Hematopoietic multipotent progenitor cell treated with erythropoietin and hydrocortisone succinate and interleukin-3 and kit ligand, for 8 days (in vitro differentiated cells): ENCODE results near the gene GSC2.

Experiments
- DNase-seq: peaks from one replicate; pipeline ENCODE4 v3.0.0-alpha.2; 2015

GSC2 gene

DNA sequence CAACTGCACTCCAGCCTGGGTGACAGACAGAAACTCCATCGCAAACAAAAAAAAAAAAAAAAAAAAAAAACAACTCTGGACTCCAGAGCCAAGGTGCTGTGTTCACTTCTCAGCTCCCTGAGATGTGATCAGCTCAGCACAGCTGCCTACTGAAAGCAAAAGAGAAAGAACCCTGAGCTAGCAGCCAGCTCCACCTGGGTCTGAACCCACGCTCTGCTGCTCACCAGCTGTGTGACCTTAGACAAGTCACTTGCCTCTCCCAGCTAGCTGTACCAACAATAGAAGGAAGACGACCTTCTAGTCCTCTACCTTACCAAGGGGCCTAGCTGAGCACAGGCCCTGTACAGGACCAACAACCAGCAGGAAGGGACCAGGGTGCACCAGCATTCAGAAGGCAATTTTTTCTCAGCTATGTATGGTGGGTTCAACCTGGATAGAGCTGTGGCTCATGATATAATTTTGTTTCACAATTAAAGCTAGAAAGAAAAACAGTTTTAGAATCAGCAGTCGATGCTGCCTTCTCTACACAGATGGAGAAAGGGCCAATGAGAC lies 31.7 kb downstream of the GSC2 start:
- no peak for DNase-seq

GRCh38 chr22:19117111-19117512 lies 33.0 kb downstream of the GSC2 start:
- no peak for DNase-seq

GRCh38 chr22:19115628-19116027 lies 34.5 kb downstream of the GSC2 start:
- DNase-seq: peak; percentile 51

DNA sequence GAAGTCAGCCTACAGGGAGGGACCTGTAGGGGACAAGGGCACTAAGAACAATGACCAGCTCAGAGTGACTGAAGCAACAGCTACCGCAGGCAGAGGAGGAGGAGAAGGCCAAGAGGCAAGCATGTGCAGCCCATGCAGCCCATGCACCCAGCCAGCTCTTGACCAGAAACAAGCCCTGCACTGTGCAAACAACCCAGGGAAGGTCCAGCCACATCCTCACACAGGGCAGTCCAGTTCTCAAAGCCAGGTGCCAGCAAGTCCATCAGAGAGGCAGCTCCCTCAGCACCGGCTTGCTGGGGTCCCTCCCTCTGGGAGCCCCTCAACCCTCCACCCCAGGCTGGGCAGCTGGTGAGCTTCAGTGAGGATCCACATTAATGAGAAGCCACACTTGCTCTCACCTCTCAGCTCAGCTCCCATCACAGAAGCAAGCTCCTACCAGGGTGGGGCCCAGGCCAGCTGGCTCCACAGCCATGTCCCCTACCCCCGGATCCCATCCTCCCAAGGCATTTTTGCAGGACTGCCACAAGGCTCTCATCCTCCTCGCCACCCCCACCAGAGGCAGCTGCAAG lies 35.0 kb downstream of the GSC2 start:
- DNase-seq: no peak

DNA sequence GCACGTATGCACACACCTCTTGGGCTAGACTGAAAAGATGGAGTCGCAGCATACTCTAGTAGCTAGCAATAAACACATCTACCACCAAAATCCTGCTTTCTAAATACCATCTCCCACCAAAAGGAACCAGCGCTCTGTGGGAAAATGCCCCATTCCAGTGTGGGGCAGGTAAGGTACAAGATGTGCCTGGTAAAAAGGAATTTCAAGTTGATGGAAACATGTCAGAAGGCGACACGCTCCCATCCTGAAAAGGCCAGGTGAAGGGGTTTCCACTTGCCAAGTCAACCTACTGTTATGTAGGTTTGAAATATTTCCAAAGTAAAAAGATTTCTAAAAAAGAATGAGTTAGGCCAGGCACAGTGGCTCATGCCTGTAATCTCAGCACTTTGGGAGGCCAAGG lies 36.7 kb downstream of the GSC2 start:
- no peak for DNase-seq

DNA sequence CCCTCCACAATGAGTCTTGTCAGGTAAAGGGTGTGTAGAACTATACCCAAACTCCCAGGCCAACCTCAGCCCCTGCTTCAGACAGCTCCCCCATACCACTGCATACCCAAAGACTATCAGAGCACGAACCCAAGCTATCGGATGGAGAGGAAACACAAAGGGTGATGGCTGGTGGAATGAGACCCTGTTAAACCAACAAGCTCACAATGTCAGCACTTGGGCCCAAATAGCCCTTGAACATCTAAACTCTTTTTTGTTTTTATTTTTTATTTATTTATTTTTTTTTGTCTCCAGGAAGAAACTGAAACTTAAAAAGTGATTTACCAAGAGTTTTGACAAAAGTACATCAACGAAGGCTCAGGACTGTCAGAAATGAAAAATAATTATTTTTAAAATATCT lies 38.5 kb downstream of the GSC2 start:
- DNase-seq: no peak

GRCh38 chr22:19111140-19111539 lies 39.0 kb downstream of the GSC2 start:
- DNase-seq: peak; percentile 20

DNA sequence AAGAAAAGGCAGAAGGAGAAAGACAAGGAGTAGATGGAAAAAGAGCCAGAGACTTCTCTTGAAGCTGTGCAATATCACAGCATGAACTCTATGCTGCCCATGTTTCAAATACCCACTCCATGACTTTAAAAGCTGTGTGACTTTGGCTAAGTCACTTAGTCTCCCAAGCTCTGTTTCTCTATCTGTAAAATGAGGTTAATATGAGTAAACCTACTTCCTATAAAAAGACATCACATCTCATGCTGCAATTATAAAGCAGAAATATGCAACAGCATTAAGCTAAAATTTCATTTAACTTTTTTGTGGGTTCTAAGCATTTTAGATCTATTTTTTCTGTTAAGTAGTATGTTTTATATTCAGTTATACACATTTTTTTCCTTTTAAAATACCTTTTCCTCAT lies 39.4 kb downstream of the GSC2 start:
- no peak for DNase-seq

DNA sequence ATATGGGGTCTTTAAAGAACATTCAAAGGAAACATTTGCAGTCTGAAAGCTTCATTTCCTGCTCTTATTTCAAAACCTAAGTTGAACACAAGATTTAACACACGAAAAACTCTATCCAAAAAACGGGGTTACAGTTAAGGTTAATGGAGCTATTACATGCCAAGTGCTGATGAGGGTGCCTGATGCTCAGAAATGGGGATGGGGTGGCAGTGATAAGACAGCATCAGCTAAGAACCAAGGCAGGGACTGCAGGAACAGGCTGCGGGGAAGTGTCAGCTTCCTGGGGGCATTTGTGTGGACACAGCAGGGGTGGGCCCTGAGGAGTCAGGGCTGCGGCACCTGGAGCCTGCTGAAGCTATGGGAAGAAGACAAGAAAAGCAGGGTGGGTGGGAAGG lies 40.0 kb downstream of the GSC2 start:
- peak; percentile 63 for DNase-seq

DNA sequence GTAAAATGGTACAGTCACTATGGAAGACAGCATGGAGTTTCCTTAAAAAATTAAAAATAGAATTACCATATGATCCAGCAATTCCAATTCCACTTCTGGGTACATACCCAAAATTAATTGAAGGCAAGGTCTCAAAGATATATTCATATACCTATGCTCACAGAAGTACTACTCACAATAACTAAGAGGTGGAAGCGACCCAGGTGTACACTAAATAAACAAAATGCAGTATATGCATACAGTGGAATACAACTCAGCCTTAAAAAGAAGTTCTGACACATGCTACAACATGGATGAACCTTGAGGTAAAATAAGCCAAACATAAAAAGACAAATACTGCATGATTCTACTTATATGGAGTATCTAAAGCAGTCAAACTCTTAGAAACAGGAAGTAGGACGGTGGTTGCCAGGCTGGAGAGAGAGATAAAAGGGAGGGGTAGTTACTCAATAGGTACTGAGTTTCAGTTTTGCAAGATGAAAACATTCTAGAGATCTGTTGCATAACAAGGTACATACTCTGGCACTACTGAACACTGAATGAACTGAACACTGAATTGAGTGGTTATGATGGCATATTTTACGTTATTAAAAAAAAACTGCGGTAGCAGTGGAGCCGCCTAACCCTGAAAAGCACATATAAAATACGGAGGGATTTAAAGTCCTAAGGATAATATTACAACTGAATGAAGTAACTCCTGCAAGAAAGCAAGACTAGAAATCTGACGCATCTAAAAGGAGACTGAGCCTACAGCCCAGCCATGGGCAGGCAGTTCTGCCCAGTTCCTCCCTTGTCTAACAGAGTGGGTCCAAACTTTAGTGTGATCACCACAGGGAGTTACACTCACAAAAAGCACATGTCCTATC lies 40.7 kb downstream of the GSC2 start:
- DNase-seq: peak; percentile 91

GRCh38 chr22:19108807-19109197 lies 41.3 kb downstream of the GSC2 start:
- DNase-seq: peak; percentile 35

DNA sequence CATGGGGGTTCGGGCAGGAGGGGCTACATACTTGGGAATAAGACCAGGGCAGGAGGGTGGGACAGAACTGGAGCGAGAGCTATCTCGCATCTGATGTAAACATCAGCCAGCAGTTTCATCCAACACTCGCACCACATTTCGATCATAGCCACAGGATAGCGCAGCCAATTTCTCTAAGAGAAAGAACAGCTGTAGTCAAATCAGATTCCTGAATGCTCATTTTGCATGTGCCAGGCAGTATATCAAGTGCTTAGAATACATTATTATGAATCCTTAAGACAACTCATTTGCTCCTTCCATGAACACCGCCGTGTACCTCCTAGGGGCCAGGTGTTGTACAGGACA lies 42.4 kb downstream of the GSC2 start:
- no peak for DNase-seq

DNA sequence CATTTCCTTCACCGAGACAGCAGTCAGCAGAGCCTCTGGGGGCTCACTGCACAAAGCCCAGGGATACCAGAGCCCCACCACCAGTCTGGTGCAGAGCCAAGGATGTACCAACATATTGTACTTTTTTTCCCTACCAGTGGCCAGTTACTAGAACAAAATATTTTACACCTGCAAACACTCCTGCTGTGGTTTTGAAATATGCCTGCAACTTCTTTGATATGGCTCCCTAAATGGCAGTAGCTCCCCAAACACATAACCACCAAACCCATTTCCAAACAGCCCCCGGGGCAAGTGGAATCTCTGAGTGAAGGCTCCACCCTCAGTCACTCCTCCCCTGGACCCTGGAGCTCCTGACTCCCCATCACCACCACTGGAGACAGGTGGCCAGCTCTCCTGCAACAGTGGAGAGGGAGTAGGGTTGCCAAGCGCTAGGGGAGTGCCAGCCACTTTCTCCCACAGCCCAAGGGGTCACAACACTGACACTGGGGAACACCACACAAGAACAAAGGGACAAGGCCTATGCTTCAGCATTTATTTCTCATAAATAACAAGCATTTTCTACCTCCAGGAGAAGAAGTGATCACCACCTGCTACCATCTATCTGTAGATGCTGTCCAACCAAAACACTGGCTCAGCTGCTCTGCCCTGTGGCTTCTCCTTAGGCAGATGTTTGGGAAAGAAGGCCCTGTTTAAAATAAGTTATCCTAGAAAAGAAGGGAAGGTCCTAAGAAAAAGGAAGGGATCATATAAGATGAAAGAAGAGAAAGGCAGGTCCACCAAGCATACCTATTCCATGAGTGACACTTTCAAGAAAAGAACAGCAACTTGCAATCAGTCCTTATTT lies 43.0 kb downstream of the GSC2 start:
- DNase-seq: no peak

DNA sequence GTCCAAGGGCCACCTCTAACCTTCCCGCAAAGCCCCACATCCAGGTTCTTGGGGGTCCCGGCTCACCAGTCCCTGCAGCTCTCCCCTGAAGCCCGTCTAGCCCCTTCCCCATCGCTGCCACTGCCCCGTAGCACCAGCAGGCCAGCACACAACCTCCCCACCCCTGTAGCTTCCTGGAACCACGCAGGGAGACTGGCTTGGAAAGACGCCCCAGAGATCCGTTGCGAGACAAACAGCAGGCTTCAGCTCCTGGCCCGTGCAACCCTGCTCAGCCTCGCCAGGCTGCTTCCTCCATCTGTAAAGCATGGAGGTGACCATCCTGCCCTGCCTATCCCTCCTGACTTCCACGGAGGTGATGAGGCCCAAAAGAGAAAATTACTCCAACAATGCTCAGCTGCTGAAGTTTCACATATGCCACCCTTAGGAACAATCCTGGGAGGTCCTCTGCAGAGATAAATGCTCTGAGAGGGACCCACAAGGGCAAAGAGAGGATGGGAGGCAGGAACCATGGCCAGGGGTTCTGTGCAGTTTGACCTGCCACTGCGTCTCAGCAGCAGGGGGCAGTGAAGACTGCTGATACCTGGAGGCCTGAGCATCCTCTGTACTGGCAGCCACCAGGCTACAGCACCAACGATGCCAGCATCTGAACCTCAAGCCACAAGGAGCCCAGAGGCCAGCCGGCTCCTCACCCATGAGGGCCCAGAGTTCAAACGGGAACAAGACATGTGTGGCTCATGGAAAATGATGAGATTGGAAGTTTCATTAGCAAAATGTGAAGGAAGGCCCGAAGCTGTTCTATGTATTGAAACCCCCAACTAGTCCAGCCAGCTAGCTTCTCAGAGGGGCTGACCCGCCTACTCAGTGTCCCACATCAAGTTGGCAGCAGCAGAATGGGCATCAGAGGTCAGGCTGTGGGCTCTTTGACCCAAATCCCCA lies 44.0 kb downstream of the GSC2 start:
- peak; percentile 47 for DNase-seq

DNA sequence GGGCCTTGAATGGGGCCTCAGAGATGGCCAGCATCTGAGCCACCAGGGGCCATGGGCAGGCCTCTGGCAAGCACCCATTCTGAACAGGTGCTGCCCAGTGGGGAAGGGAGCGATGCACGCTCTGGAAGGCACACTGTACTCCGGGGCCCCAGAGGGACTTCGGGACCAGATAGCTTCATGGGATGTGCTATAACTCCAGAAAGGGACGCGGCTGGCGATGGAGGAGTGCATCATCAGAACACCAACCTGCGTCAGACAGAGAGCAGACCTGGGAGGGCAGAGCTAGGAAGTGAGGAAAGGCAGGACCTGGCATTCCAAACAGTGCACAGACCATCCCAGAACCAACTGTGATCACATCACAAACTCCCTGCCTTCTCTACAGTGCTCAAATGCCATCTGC lies 44.6 kb downstream of the GSC2 start:
- no peak for DNase-seq

- DNase-seq: no peak
Measured at GRCh38 chr22:19103880-19104821, 45.9 kb downstream of the GSC2 start.

DNA sequence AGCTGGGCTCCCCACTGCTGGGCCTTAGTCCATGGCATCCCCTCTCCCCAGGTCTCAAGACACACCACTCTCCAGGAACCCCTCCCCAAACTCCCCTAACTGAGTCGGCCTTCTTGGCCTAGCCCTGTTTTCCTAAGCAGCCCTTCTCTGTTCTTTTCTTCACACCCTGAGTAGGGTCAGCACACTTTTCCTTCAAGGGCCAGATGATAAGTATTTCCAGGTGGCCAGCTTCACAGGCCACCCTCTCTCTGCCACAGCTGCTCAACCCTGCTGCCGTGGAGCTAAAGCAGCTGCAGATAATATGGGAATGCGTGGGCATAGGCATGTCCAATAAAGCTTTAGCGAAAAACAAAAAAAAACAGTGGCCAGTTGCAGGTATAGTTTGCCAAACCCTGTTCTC lies 51.9 kb downstream of the GSC2 start:
- DNase-seq: no peak

- no peak for DNase-seq
Measured at GRCh38 chr22:19097518-19097917, 52.6 kb downstream of the GSC2 start.
